GM21825 (cell line): ENCODE data around the gene AP1G2.
"Not testable (repeated sequence)": the region's sequence is repeated elsewhere in the genome, so short reads cannot be mapped to it uniquely, and the experiment has no call there.

ENCODE experiments used
- ATAC-seq: cut with Tn5 transposase; IDR thresholded peaks from one replicate; pipeline ENCODE4 v1.9.1; 2021; ENCODE audit warnings: mild to moderate bottlenecking, moderate library complexity; ENCODE audit not compliant: unreplicated experiment

Gene AP1G2

DNA sequence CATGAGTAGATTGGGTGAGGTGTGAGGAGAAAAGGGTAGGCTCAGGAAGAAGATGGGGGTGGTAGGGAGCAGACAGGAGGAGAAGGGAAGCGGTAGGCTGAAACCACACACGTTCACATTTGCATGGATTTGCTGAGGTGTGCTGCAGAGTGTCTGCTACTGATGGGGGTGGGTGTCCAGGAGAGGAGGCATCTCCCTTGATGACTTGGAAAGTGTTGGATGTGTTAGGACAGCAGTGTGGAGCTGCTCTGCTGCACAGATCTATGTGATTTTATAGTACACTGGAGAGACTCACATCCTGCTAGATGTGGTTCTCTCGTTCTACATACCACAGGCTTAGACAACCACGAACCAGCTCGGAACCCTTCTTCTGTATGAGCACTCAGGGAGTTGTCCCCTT, 25.3 kb downstream of the AP1G2 start:
- no peak for ATAC-seq

DNA sequence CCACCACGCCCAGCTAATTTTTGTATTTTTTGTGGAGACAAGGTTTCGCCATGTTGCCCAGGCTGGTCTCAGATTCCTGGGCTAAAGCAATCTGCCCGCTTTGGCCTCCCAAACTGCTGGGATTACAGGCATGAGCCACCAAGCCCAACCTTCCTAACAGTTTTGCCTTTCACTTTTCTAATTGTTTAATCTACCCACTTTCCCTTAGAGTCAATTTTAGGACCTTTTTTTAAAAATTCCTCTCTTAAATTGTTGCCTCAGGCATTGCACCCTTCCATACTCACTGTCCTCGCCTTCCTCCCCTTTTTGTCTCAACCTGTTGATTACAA, 27.5 kb downstream of the AP1G2 start:
- ATAC-seq, result no peak

DNA sequence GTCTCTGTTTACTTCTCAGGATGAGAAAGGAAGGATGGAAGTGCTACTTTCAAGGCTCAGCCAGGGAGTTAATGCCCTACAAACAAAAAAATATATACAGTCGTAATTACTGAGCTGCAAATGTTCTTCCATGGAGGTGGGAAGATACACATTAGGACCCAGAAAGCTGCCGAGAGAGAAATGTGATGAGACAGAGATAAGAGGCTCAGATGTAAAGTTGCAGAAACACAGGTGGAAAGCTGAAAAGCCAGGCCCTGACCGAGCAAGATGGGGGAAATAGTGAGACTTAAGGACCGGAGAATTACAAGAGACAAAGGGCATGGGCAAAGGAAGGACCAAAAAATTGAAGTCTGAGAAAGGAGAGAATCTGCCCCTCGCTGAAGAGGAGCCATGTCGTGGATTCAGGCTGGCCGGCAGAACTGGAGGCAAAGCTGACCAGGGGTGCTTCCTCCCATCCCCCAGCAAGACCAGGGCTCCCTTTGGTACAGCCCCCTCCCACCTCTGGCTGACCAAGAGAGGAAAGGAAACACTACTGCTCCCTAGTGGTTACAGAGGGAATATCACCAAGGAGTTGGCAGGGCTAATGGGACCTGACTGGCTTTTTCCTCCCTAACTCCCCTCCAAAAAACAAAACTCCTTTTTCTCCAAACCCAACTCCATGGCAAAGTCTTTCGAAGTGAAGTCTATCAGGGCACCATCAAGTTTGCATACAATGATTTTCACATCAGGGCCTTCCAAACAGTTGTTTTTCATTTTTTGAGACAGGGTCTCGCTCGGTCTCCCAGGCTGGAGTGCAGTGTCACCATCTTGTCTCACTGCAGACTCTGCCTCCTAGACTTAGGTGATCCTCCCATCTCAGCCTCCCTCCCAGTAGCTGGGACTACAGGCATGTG, 28.1 kb downstream of the AP1G2 start:
- no peak for ATAC-seq

DNA sequence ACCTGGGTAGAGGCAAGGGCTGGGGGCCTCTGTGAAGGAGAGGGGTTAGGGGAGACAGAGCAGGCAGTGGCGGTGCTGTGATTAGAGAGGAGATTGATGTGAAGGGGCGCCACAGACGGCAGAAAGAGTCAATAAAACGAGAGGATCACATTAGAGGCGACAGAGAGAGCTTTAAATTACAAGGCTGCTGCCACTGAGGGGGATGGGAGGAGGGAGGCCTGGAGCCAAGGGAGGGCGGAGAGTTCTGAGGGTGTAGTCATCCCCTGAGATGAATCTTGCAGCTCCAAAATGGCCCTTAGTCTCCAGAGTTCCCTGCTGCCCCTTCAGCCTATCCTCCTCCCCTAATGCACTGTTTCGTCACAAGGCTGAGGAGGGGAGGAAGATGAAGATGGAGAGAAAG, 28.8 kb downstream of the AP1G2 start:
- no peak for ATAC-seq

DNA sequence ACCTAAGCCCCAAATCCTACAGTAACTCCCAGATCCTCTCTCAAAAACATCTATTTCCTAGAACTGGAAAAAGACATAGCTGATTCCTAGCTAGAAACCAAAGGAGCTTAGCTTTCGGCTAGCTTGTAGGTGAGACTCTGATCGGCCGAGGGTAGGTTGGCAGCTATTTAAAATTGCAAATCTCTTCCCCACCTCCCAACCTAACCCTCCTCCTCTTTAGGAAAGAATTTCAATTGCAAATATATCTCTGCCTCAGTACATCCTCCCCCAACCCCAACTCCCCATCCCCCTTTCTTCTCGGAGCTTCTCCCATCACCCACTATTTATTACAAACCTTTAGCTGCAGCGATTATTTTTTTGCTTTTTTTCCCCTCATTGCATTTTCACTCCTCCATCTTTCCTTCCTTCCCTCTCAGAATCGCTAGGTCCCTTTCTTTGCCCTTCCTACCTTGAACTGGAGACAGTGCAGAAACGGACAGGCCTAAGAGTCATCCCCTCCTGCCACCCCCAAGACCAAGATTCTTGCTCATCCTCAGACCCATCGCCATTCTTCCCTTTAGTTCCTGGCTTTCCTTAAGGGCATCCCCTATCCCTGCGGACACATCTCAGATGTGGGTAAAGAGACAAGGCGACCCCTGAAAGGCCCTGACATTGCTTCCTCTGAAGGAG, 29.4 kb downstream of the AP1G2 start:
- ATAC-seq, result no peak

DNA sequence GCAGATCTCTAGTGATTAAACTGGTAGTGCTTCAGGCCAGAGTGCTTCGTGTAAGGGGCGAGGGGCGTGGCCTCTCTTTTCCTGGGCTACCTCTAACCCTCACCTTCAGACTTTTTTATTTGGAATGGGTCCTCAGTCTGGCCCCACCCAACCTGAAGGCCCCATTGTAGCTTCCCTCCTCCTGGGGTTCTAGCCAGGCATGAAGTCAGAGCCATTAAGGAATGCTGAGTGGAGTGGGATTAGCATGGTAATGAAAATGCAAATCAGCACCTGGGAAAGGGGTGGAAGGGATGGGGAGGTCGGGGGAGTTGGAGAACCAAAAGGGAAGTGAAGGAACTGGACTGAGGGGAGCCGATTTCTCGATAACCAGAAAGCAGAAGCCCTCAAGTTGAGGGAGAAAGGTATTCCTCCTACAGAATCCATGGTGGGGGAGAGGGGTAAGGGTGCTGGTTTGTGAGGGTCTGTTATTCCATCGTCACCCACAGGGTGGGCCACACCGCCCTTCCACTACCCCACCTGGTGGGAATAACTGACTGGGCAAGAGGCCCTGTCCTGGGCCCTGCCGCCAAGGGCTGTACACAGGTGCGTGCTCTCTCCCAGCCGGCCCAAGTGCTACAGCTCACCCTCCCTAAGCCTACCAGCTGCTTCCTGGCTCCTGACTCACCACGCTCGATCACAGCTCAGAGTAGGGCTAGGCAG, 30.1 kb downstream of the AP1G2 start:
- ATAC-seq, result no peak

DNA sequence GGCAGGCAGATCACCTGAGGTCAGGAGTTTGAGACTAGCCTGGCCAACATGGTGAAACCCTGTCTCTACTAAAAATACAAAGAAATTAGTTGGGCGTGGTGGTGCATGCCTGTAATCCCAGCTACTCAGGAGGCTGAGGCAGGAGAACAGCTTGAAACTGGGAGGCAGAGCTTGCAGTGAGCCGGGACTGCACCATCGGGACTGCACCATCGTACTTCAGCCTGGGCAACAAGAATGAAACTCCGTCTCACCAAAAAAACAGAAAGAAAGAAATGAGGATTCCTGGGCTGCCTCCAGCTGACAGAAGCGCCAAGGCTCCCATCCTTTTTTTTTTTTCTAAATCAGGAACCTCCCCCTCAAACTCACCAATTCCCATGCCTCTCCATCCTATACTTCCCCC, 30.7 kb downstream of the AP1G2 start:
- not testable (repeated sequence) for ATAC-seq

DNA sequence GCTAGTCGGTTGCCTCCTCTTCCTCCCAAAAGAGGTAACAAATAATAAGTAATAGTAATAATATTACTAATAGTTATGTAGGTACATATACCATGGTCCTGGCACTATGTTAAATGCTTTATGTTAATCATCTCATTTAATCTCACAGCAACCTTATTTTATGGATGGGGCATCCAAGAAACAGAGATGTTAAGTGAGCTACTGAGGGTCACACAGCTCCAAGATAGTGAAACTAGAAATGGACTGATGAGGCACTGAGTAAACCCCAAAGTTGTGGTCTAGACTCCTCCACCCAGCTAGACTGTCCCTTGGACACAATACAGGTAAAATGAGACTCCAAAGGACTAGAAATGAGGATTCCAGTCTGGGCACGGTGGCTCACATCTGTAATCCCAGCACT, 31.1 kb downstream of the AP1G2 start:
- ATAC-seq, result no peak

DNA sequence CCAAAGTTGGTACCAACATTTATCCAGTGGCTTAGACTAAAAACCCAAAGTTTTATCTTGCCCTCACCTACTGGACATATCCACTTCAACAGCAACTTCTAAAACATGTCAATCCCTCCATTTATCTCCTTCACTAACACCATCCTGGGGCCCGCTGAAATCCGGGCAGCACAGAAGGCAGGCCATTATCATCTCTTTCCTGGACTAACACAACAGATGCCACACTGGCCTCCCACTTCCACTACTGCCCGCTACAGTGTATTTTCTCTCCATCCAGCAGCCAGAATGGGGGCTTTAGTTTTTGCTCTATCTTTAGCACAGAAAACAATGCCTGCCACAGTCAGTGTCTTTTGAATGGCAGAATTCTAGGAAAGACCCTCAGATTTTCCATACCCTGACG, 31.6 kb downstream of the AP1G2 start:
- ATAC-seq, result no peak

DNA sequence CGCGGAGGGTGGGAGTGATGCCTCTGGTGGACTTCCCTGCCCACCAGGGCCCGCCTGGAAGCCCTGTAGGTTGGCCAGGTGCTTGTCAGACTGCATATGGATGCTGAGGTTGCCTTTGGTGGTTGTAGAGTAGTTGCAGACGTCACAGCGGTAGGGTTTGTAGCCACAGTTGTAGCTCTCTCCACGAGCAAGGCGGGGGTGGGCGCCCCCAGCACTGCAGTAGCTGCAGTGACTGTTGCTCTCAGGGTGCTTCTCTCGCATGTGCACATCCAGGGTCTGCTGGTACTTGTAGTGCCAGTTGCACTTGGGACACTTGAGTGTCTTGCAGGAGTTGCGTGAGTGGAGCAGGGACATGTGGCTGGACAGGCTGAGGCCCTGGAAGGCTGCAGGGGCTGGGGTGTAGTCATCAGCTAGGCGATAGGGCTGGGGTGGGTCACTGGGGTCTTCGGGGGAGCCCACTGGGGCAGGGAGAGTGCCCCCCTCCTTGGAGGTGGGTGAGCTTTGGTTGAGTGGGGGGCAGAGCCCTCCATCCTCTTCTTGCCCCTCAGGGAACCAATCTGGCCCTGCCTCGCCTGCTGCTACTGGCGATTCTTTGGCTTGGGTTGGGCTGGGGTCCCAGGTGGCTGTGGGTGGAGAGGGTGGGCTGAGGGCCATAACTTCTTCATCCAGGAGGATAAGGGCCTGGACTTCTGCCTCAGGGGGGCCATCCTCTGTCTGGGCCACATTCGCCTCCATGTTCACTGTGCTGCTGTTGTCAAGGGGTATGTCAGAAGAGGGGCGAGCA, 33.7 kb downstream of the AP1G2 start:
- no peak for ATAC-seq

DNA sequence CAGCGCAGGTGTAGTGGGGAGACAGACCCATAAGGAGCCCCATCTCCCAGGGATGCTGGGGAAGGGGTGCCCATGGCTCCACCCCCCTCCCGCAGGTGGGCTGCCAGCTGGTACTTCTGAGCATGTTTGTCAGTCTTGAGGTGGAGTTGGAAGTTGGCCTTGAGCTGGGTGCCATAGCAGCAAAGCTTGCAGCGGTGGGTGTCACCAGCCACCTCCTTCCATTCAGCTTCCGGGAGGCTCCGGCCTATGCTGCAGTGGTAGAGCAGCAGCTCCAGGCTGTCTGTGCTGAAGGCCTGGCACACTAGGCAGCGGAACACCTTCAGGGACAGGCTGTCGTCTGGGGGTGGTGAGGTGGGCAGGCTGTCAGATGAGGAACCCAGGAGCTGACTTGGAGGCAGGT, 34.9 kb downstream of the AP1G2 start:
- ATAC-seq, result no peak

DNA sequence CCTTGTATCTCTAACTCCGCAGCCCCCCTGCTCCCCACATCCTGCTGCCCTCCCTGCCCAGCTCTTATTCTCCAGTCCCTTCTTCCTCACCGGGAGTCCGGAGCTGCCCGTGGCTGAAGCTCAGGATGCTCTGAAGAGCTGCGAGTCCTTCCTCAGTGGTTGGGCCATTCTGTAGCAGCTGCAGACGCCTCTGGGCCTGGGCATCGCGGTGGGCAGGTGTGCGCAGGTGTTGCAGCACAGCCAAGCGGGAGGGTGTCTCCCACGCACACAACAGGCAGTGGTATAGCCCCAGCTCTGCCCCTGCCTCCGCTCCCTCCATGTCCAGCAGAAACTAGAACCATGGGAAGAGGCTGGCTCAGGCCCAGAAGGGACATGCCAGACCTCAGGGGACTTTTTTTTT, 36.2 kb downstream of the AP1G2 start:
- ATAC-seq, result no peak

DNA sequence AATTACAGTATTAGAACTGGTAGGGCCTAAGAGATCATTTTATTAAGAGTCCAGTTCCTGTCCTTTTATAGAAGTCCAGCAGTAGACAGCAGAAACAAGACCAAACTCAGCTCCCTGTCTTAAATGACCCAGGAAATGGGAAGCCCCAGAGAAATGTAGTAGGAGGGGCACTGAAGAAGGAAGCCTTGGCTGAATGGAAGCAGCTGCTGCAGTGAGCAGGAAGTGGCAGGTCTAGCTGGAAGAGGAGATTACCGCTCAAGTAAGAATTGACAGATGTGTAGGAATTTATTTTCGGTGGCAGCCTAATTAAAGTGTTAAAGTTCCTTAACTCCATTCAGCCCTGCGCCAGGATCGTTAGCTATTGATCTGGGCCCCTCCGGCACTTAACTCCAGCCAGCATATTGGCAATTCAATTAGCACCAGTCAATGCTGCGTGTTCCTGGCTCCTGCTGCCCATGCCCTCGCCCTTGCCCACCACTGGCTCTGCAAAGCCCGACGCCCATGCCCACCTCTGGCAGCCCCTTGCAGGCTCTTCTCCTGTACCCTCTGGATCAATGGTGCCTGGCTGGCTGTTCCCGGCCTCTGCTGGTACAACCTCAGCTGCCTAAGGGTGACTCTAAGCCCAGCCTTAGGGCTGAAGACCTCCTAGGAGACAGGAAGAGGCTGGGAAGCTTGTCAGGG, 37.1 kb downstream of the AP1G2 start:
- ATAC-seq, result no peak

DNA sequence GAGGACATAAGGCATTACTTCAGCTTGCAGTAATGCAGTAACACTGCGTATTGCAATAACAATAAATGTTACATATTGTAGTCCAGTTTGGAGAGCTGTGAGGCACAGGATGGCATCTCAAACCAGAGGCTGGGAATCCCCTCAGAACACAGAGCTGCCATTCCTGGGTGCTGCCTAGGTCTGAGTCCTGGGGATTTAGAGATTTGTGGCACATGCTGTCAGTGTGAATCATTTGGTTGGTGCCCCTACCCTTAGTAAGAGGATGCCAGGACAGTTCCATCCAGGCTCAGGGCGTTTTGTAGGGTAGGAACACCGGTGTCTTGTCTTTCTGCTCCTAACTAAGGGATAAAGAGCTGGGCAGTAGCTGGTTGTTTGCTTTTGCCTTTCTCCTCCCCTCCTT, 38.6 kb downstream of the AP1G2 start:
- ATAC-seq, result no peak

DNA sequence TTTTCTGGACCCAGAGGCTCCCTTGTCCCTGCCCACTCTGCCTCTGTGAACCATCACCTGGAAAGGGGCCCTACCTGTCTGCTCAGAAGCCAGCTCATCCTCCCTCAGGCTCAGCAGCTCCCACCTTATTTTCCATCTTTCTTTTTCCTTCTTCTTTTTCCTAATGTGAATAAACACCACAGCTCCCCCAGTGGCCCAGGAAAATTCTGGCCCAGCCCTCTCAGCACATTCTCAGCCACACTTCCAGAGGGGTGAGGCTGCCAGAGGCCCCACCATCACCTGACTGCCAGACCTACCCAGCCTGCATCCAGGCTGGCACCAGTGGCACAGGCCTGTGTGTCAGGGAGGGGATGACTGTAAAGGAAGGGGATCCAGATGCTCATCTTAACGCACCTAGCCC, 39.0 kb downstream of the AP1G2 start:
- ATAC-seq, result no peak

DNA sequence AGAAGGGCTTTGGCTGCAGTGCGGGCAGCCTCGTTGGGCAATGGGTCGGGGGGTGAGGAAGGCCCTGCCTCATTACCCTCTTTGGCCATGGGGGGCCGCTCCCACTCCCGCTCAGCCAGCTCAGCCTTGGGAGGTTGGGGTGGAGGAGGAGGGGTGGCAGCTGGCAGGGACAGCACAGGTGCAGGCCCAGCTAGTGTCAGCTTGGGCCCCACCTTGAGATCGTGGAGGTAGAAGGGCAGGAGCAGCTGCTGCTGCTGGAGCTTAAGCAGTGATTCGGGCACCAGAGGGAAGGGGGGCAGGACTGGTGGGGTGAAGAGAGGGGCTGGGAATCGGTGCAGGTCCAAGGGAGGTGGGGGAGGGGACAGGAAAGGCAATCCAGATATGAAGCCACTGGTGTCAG, 42.0 kb downstream of the AP1G2 start:
- ATAC-seq, result no peak

DNA sequence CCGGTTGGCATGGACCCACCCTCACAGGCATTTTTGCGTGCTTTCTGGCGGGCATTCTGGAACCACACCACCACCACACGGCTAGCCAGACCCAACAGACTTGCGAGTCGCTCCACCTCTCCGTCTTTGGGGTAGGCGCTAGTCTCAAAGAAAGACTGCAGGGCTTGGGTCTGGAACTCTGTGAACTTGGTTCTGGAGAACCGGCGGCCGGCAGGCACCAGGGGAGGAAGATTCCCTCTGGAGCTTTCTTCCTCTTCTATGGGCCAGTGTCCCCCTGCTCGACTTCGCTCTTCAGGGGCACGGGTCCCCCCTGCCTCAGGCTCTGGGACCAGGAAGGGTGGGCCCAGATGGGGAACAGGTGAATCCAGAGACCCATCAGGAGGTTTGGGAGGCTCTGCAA, 42.6 kb downstream of the AP1G2 start:
- no peak for ATAC-seq

DNA sequence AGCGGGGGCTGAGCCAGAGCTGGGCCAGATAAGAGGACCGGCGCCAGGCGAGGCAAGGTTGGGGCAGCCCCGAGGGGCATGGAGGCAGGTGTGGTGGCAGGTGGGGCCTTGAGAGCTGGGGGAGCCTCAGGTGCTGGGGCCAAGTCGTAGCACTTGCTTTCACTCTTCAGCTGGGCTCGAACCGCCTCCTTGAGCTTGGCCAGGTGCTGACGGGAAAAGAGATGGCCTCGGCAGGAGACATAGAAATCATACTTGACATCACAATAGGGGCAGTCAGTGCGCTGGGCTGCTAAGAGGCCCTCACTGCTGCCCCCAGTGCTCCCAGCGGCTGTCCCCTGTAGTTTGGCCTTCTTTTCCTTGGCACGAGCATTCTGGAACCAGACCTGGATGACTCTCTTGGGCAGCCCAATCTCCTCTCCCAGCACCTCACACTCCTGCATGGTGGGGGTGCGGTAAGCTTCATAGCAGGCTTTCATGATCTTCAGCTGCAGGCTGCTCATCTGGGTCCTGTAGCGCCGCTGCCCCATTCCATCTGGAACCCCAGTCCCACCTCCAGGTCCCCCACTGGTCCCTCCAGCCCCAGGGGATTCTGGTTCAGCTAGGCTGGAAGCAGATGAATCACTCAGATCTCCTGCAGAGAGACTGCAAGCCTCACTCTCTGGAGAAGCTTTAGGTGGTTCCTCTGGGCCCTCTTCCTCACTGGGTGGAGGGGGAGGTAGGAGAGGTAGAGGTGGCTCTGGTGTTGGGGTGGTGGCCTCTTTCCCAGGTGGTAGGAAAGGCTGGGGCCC, 44.2 kb downstream of the AP1G2 start:
- no peak for ATAC-seq

DNA sequence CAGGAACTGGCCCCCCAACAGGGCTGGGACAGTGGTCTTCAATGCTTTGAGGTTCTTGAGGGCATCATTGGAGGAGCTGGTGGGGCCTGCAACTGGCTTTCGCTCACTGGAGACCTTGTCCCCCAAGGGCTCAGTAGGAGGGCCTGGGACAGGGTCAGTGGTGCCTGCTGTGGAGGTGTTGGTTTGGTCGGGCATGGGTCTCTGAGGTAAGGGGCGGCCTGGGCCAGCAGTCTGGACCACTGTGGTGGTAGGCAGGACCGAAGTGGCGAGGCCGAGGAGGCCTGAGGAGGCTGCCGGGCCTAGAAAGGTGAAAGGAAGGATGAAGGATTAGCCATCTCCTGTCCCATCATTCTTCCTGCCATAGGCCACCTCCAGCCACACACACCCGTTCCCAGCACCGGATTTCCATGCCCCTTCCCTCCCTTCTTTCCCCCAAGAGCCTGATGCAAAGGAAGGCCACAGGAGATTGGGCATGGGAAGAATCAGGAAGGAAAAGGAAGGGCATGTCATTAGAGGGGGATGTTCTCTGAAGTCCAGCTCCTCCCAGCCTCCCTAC, 44.9 kb downstream of the AP1G2 start:
- ATAC-seq, result no peak
